Fibroblast of peridontal ligament (primary cell): Measurements from ENCODE around the gene BDKRB2.
A peak's percentile ranks its signal among the peaks of the same experiment; 100 is the strongest.

Source experiments
- DNase-seq: peaks from one replicate; pipeline ENCODE4 v3.0.0-alpha.2; 2010; ENCODE audit errors: extremely low read depth

The BDKRB2 gene

GRCh38 chr14:96176811-96177211, 27.8 kb upstream of the BDKRB2 start:
- DNase-seq, result peak; percentile 93

- no peak for DNase-seq
Measured at GRCh38 chr14:96177766-96178375, 26.8 kb upstream of the BDKRB2 start.

- no peak for DNase-seq
Measured at GRCh38 chr14:96178461-96179321, 25.9 kb upstream of the BDKRB2 start.

- no peak for DNase-seq
Measured at GRCh38 chr14:96180043-96180874, 24.4 kb upstream of the BDKRB2 start.

GRCh38 chr14:96181186-96182056, 23.2 kb upstream of the BDKRB2 start:
- no peak for DNase-seq

- no peak for DNase-seq
Measured at GRCh38 chr14:96182546-96182945, 22.1 kb upstream of the BDKRB2 start.

GRCh38 chr14:96184737-96185136, 19.9 kb upstream of the BDKRB2 start:
- peak; percentile 91 for DNase-seq

- DNase-seq, result no peak
Measured at GRCh38 chr14:96187216-96188031, 17.2 kb upstream of the BDKRB2 start.

- peak; percentile 84 for DNase-seq
Measured at GRCh38 chr14:96189281-96189711, 15.3 kb upstream of the BDKRB2 start.

- no peak for DNase-seq
Measured at GRCh38 chr14:96191353-96191752, 13.3 kb upstream of the BDKRB2 start.

GRCh38 chr14:96191841-96192462, 12.7 kb upstream of the BDKRB2 start:
- no peak for DNase-seq

- DNase-seq, result no peak
Measured at GRCh38 chr14:96192975-96193805, 11.4 kb upstream of the BDKRB2 start.

- no peak for DNase-seq
Measured at GRCh38 chr14:96194262-96194656, 10.4 kb upstream of the BDKRB2 start.

GRCh38 chr14:96194657-96195431, 9.8 kb upstream of the BDKRB2 start:
- no peak for DNase-seq

- no peak for DNase-seq
Measured at GRCh38 chr14:96195441-96196081, 9.1 kb upstream of the BDKRB2 start.

GRCh38 chr14:96197163-96197852, 7.3 kb upstream of the BDKRB2 start:
- no peak for DNase-seq

GRCh38 chr14:96197969-96198368, 6.7 kb upstream of the BDKRB2 start:
- DNase-seq, result no peak
